B cell (primary cell): ENCODE results near the gene DDX54. TPM values are rescaled to one million over a fixed set of nuclear protein-coding genes. Genes with fewer than 3 reads are reported as not detected.

Source experiments
- ATAC-seq: fragments of 200-7000 bp; cut with Tn5 transposase; one replicate; pipeline ENCODE4 v1.10.0; 2021; ENCODE audit warnings: low read depth, mild to moderate bottlenecking, moderate number of reproducible peaks, moderate library complexity
- CTCF ChIA-PET: fragments of 350-600 bp; sonication (Branson Sonifier 250); formaldehyde crosslinking; loops from one replicate; lab custom pipeline; 2021; ENCODE audit warnings: antibody characterized with exemption, inconsistent platforms; lab: Charles Lee
- POLR2A ChIA-PET: fragments of 350-600 bp; sonication (Branson Sonifier 250); formaldehyde crosslinking; loops from one replicate; lab custom pipeline; 2021; ENCODE audit warnings: antibody characterized with exemption; lab: Charles Lee
- DNase-seq: peaks from one replicate; pipeline ENCODE4 v3.0.0; 2013
- H2AFZ ChIP-seq: 2 replicates; pipeline ENCODE4 v1.6.1; 2012; ENCODE audit warnings: mild to moderate bottlenecking, low read depth, low read length; ENCODE audit not compliant: insufficient read depth, poor library complexity, severe bottlenecking
- H3K27ac ChIP-seq, 2 donors: 1 replicate in 1 of 2; 2 replicates in 1 of 2; pipeline ENCODE4 v1.5.1; 2012 to 2013; ENCODE audit warnings: low read length in 2 of 2, mild to moderate bottlenecking in 2 of 2, moderate library complexity in 1 of 2
- H3K27me3 ChIP-seq, 4 experiments: fragments of 200-600 bp in 1 of 4; sonication (generic) in 1 of 4; replicated peaks in 1 of 4; 1 replicate in 2 of 4; 2 replicates in 2 of 4; pipeline versions ENCODE4 v1.6.1 to v1.7.0; 2013 to 2016; ENCODE audit warnings: low read length in 3 of 4, mild to moderate bottlenecking in 2 of 4, mixed read lengths in 1 of 4, moderate library complexity in 1 of 4; ENCODE audit not compliant: insufficient read depth in 4 of 4, control insufficient read depth in 3 of 4; ENCODE audit errors: control extremely low read depth in 1 of 4
- H3K36me3 ChIP-seq, 2 experiments: replicated peaks in 1 of 2; 1 replicate in 1 of 2; 2 replicates in 1 of 2; pipeline versions ENCODE4 v1.6.1 to v1.7.1; 2013; ENCODE audit warnings: low read length in 1 of 2; ENCODE audit not compliant: insufficient read depth in 2 of 2, control insufficient read depth in 1 of 2; ENCODE audit errors: control extremely low read depth in 1 of 2, extremely low read depth in 1 of 2
- H3K4me1 ChIP-seq, 2 donors: fragments of 200-600 bp in 1 of 2; sonication (generic) in 1 of 2; 1 replicate in 1 of 2; 2 replicates in 1 of 2; pipeline versions ENCODE4 v1.5.1 to v1.6.1; 2013 to 2017; ENCODE audit warnings: low read length in 2 of 2; ENCODE audit not compliant: control insufficient read depth in 2 of 2, insufficient read depth in 2 of 2
- H3K4me2 ChIP-seq: replicated peaks from 2 replicates; pipeline ENCODE3; 2012; ENCODE audit warnings: mild to moderate bottlenecking, low read depth, low read length; ENCODE audit not compliant: poor library complexity, severe bottlenecking
- H3K4me3 ChIP-seq, 5 experiments: fragments of 200-600 bp in 1 of 5; sonication (generic) in 1 of 5; 1 replicate in 3 of 5; 2 replicates in 2 of 5; pipeline versions ENCODE4 v1.5.1 to v1.7.0; 2011 to 2016; ENCODE audit warnings: low read length in 4 of 5, mild to moderate bottlenecking in 4 of 5, low read depth in 2 of 5, control low read depth in 1 of 5, moderate library complexity in 1 of 5; ENCODE audit not compliant: insufficient read depth in 1 of 5; ENCODE audit errors: control extremely low read depth in 1 of 5, extremely low read depth in 1 of 5
- H3K79me2 ChIP-seq: fragments of 200-600 bp; sonication (generic); one replicate; pipeline ENCODE4 v1.6.0; 2016; ENCODE audit warnings: low read length; ENCODE audit not compliant: control insufficient read depth, insufficient read depth
- H3K9ac ChIP-seq: fragments of 200-600 bp; sonication (generic); 2 replicates; pipeline ENCODE4 v1.6.1; 2017; ENCODE audit warnings: mild to moderate bottlenecking, low read length, moderate library complexity
- H3K9me3 ChIP-seq, 3 donors: one replicate each; pipeline versions ENCODE4 v1.6.1 to v1.7.1; 2013; ENCODE audit warnings: low read length in 2 of 3; ENCODE audit not compliant: control insufficient read depth in 2 of 3, insufficient read depth in 1 of 3; ENCODE audit errors: control extremely low read depth in 1 of 3
- H4K20me1 ChIP-seq: 2 replicates; pipeline ENCODE4 v1.6.0; 2012; ENCODE audit warnings: mild to moderate bottlenecking, low read length; ENCODE audit not compliant: insufficient read depth, control insufficient read depth, poor library complexity, severe bottlenecking
- H3K27ac Mint-ChIP-seq: one replicate; pipeline ENCODE4 v1.8.0; 2021; ENCODE audit warnings: mixed read lengths
- H3K27me3 Mint-ChIP-seq: one replicate; pipeline ENCODE4 v1.8.0; 2021; ENCODE audit warnings: mixed read lengths
- H3K4me1 Mint-ChIP-seq: one replicate; pipeline ENCODE4 v1.8.0; 2021; ENCODE audit warnings: mixed read lengths
- H3K4me3 Mint-ChIP-seq: one replicate; pipeline ENCODE4 v1.8.0; 2021; ENCODE audit warnings: mixed read lengths
- H3K9me3 Mint-ChIP-seq: one replicate; pipeline ENCODE4 v1.8.0; 2022; ENCODE audit warnings: mixed read lengths; ENCODE audit not compliant: insufficient read depth
- CTCF ChIP-seq: fragments of 200-600 bp; IDR thresholded peaks from one replicate; pipeline ENCODE4 v1.8.0; 2022; ENCODE audit warnings: antibody characterized with exemption, mild to moderate bottlenecking
- EZH2 ChIP-seq: IDR thresholded peaks from 2 replicates; pipeline ENCODE4 v1.6.1; 2012; ENCODE audit warnings: borderline replicate concordance, low read depth, mild to moderate bottlenecking, moderate library complexity, low read length; ENCODE audit not compliant: insufficient read depth, poor library complexity, severe bottlenecking
- WGBS: methylation state at CpG from one replicate; pipeline ENCODE4 v1.1.5; 2013; ENCODE audit warnings: missing lambda C conversion rate; ENCODE audit not compliant: insufficient coverage; 5-methylcytosine and 5-hydroxymethylcytosine counted together
- intact Hi-C: fragments of 100-400 bp; cut with micrococcal nuclease; formaldehyde crosslinking; loops from one replicate; pipeline ENCODE4 v1.10.0; 2022
- polyA plus RNA-seq: library from polyadenylated mRNA; depleted of rRNA; stranded (reverse); fragments of >200 nt; gene quantifications from 2 replicates; pipeline ENCODE4 v1.2.3, GENCODE V29; 2012
- total RNA-seq, 2 donors: library from RNA; stranded (reverse); fragments of 120-200 nt in 1 of 2; gene quantifications; 1 replicate in 1 of 2; 2 replicates in 1 of 2; pipeline versions ENCODE4 v1.2.3 to v1.2.4, GENCODE V29; 2013 to 2022

Gene DDX54
- total and polyA plus RNA-seq, 2 donors (not counting 1 experiment from before 2014, with no cell fraction given) = 55.4 to 101 TPM

GRCh38 chr12:113230315-113231234 is 45.3 kb upstream of the DDX54 start:
- no peaks in the 10 kb centered on the region for H3K27me3 ChIP-seq
- Mint-ChIP-seq H3K9me3 (no peaks in the 10 kb centered on the region), H3K27ac (peak overlapping the region; percentile 75), H3K4me1 (peaks cover 62% of the 10 kb centered on the region), H3K4me3 (peak overlapping the region; percentile 66), H3K27me3 (no peaks in the 10 kb centered on the region)
- intact Hi-C loops = no loop called here
- POLR2A ChIA-PET = interaction anchor here (0.6 to 4.7 kb wide), 15 partner anchors 9 to 412 kb away, joined by 3 to 56 read pairs (median 7); partner anchors contain the start of genes DDX54, RITA1 and TPCN1
- TF ChIP-seq CTCF = no peak
- no peak for TF ChIP-seq EZH2
- H3K4me3 ChIP-seq = peak overlapping the region in 1 of 5 experiments; percentile 22
- WGBS = 98% methylated on average over 14 of the region's 15 CpGs
- peaks cover 53 to 61% of the 10 kb centered on the region in 2 donors for H3K4me1 ChIP-seq
- DNase-seq (no peak), ATAC-seq (no peak)
- no peaks in the 10 kb centered on the region for H3K9me3 ChIP-seq
- CTCF ChIA-PET = interaction anchor here (0.7 to 7.3 kb wide), 12 partner anchors 8 to 180 kb away, joined by 3 to 96 read pairs (median 5); partner anchors contain the start of gene TPCN1
- no peaks in the 10 kb centered on the region for H4K20me1 ChIP-seq
- H3K9ac ChIP-seq = peak overlapping the region; percentile 10
- peak overlapping the region; percentile 75 to 83 for H3K27ac ChIP-seq
- peak overlapping the region; percentile 76 for H3K4me2 ChIP-seq
- H2AFZ ChIP-seq = no peak overlapping the region
- H3K36me3 ChIP-seq = peaks cover 0 to 57% of the 10 kb centered on the region in 2 experiments
- peaks cover 49% of the 10 kb centered on the region for H3K79me2 ChIP-seq
